AG09309 (cell line): ENCODE measurements around the gene ENOX2.
A peak's percentile ranks its signal among the peaks of the same experiment; 100 is the strongest.

ENCODE experiments used
- DNase-seq: peaks from one replicate; pipeline ENCODE4 v3.0.0-alpha.2; 2010; ENCODE audit warnings: low read depth
- H3K4me3 ChIP-seq: 2 replicates; pipeline ENCODE4 v1.5.1; 2011; ENCODE audit warnings: mild to moderate bottlenecking, low read depth, low read length, moderate library complexity; ENCODE audit not compliant: control insufficient read depth
- TF ChIP-seq, protein P1 (sequence below): IDR thresholded peaks from 2 replicates; pipeline ENCODE4 v1.5.1; 2011; ENCODE audit warnings: mild to moderate bottlenecking, low read depth, low read length, inconsistent platforms; ENCODE audit not compliant: insufficient read depth, control insufficient read depth; ENCODE audit errors: missing control alignments

ENOX2 gene

GRCh38 chrX:130916636-130917422 lies 13.8 kb upstream of the ENOX2 start:
- peak; percentile 18 for DNase-seq
- no peak overlapping the region for H3K4me3 ChIP-seq
- TF ChIP-seq, protein P1, sequence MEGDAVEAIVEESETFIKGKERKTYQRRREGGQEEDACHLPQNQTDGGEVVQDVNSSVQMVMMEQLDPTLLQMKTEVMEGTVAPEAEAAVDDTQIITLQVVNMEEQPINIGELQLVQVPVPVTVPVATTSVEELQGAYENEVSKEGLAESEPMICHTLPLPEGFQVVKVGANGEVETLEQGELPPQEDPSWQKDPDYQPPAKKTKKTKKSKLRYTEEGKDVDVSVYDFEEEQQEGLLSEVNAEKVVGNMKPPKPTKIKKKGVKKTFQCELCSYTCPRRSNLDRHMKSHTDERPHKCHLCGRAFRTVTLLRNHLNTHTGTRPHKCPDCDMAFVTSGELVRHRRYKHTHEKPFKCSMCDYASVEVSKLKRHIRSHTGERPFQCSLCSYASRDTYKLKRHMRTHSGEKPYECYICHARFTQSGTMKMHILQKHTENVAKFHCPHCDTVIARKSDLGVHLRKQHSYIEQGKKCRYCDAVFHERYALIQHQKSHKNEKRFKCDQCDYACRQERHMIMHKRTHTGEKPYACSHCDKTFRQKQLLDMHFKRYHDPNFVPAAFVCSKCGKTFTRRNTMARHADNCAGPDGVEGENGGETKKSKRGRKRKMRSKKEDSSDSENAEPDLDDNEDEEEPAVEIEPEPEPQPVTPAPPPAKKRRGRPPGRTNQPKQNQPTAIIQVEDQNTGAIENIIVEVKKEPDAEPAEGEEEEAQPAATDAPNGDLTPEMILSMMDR = peak; percentile 87

DNA sequence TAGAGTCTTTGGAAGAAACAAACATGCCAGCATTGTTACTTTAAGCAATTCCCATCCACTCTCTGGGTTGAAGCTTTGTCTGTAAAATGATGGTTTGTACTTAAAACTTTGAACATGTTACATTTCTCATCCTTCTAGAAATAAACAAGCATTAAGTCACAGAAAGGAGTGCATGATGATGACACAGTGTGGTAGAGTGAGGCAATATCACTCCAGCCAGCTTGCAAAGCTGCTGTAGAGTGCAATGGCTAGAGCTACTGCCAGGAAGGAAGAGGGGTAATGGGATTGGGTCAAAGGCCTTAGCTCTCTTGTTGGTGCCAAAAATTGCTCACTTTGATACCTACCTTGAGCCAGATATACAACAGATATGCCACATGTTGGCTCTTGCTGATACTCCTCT lies 12.3 kb upstream of the ENOX2 start:
- TF ChIP-seq, protein P1 = no peak
- peak; percentile 16 for DNase-seq
- no peak overlapping the region for H3K4me3 ChIP-seq

- TF ChIP-seq, protein P1 = no peak
- no peak for DNase-seq
- no peak overlapping the region for H3K4me3 ChIP-seq
Observed at GRCh38 chrX:130909469-130910136, 6.6 kb upstream of the ENOX2 start.

- TF ChIP-seq, protein P1 = no peak
- H3K4me3 ChIP-seq = no peak overlapping the region
- DNase-seq = no peak
Observed at GRCh38 chrX:130906776-130907175, 3.8 kb upstream of the ENOX2 start.

DNA sequence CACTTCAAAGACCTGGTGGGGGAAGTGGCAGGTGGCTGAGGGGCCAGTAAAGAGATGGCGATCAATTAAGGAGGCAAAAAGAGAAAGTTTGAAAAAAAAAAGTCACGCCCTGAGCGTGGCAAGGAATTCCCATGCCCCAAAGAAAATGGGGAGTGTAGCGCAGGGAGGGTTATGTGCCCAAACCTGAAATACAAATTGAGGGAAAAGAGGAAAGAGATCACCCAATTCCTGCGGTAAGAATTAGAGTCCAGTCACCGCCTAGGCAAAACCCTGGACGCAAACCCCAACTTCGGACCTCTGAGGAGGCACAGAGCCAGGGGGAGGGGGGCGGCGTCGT lies 595 bp downstream of the ENOX2 start:
- TF ChIP-seq, protein P1 = no peak
- no peak for DNase-seq
- H3K4me3 ChIP-seq = peak overlapping the region; percentile 72

- DNase-seq = no peak
- no peak overlapping the region for H3K4me3 ChIP-seq
- TF ChIP-seq, protein P1 = no peak
Observed at GRCh38 chrX:130896802-130897501, 6.1 kb downstream of the ENOX2 start.
